Hepatocyte (in vitro differentiated cells): ENCODE data around the gene NF2. TPM values are rescaled to one million over a fixed set of nuclear protein-coding genes. Genes with fewer than 3 reads are reported as not detected.

Source experiments
- DNase-seq: peaks from one replicate; pipeline ENCODE4 v3.0.0-alpha.2; 2016; ENCODE audit warnings: low spot score
- H2AFZ ChIP-seq: fragments of 200-600 bp; sonication (generic); 2 replicates; pipeline ENCODE4 v1.6.0; 2016; ENCODE audit warnings: antibody characterized with exemption, mild to moderate bottlenecking
- H3K27ac ChIP-seq: fragments of 200-600 bp; sonication (generic); 2 replicates; pipeline ENCODE4 v1.5.1; 2016; ENCODE audit warnings: mild to moderate bottlenecking
- H3K27me3 ChIP-seq: fragments of 200-600 bp; sonication (generic); 2 replicates; pipeline ENCODE4 v1.6.1; 2016
- H3K36me3 ChIP-seq: fragments of 200-600 bp; sonication (generic); replicated peaks from 2 replicates; pipeline ENCODE4 v1.5.1; 2016; ENCODE audit warnings: low read depth; ENCODE audit not compliant: insufficient read depth
- H3K4me1 ChIP-seq: fragments of 200-600 bp; sonication (generic); 2 replicates; pipeline ENCODE4 v1.5.1; 2016; ENCODE audit warnings: mild to moderate bottlenecking, moderate library complexity; ENCODE audit not compliant: insufficient read depth
- H3K4me2 ChIP-seq: fragments of 200-600 bp; sonication (generic); 2 replicates; pipeline ENCODE4 v1.6.0; 2016
- H3K4me3 ChIP-seq: fragments of 200-600 bp; sonication (generic); 2 replicates; pipeline ENCODE4 v1.5.1; 2016; ENCODE audit warnings: mild to moderate bottlenecking
- H3K79me2 ChIP-seq: fragments of 200-600 bp; sonication (generic); 2 replicates; pipeline ENCODE4 v1.6.0; 2017; ENCODE audit warnings: mild to moderate bottlenecking
- H3K9me2 ChIP-seq: fragments of 200-600 bp; sonication (generic); replicated peaks from 2 replicates; pipeline ENCODE4 v1.6.0; 2017; ENCODE audit warnings: mild to moderate bottlenecking; ENCODE audit not compliant: insufficient read depth
- H3K9me3 ChIP-seq: fragments of 200-600 bp; sonication (generic); 2 replicates; pipeline ENCODE4 v1.5.1; 2016; ENCODE audit warnings: low read depth, mild to moderate bottlenecking
- H4K20me1 ChIP-seq: fragments of 200-600 bp; sonication (generic); 2 replicates; pipeline ENCODE4 v1.6.0; 2016; ENCODE audit warnings: mild to moderate bottlenecking; ENCODE audit not compliant: insufficient read depth, poor library complexity, severe bottlenecking
- CTCF ChIP-seq: fragments of 200-600 bp; sonication (generic); IDR thresholded peaks from 2 replicates; pipeline ENCODE4 v1.5.1; 2016; ENCODE audit warnings: antibody characterized with exemption, mild to moderate bottlenecking; ENCODE audit not compliant: poor library complexity
- EZH2 ChIP-seq: fragments of 200-600 bp; sonication (generic); IDR thresholded peaks from 2 replicates; pipeline ENCODE4 v1.6.1; 2016; ENCODE audit warnings: antibody characterized with exemption, mild to moderate bottlenecking, borderline replicate concordance
- EZH2phosphoT487 ChIP-seq: fragments of 200-600 bp; sonication (generic); IDR thresholded peaks from one replicate; pipeline ENCODE4 v1.6.1; 2018; ENCODE audit warnings: antibody characterized with exemption, mild to moderate bottlenecking, low read depth, moderate library complexity; ENCODE audit not compliant: unreplicated experiment, severe bottlenecking
- WGBS: methylation state at CpG from one replicate; pipeline ENCODE4 v1.1.6; 2016; ENCODE audit warnings: low lambda C conversion rate; ENCODE audit errors: missing lambda C conversion rate; 5-methylcytosine and 5-hydroxymethylcytosine counted together
- polyA plus RNA-seq: library from polyadenylated mRNA; unstranded; fragments of >200 nt; fragmentation: Nextera tagmentation; extraction: Ambion mirVana; gene quantifications from 2 replicates; pipeline ENCODE4 v1.2.1, GENCODE V29; 2016
- total RNA-seq: library from RNA; depleted of rRNA; stranded (reverse); fragments of >200 nt; gene quantifications from 2 replicates; pipeline ENCODE4 v1.2.3, GENCODE V29; 2014

Gene NF2
- total and polyA plus RNA-seq, 2 experiments from 2014 or later = 18.5 to 30.7 TPM

- TF ChIP-seq EZH2phosphoT487 = no peak
Measured at GRCh38 chr22:29738118-29738815, 134.8 kb downstream of the NF2 start.

GRCh38 chr22:29739346-29739875 lies 136.0 kb downstream of the NF2 start:
- Histone ChIP-seq H3K27ac (no peak overlapping the region), H3K27me3 (no peaks in the 10 kb centered on the region), H2AFZ (no peak overlapping the region), H3K4me2 (no peak overlapping the region), H3K9me2 (no peaks in the 10 kb centered on the region), H3K36me3 (no peaks in the 10 kb centered on the region), H3K9me3 (no peaks in the 10 kb centered on the region), H3K4me3 (no peak overlapping the region), H3K4me1 (no peaks in the 10 kb centered on the region), H3K79me2 (no peaks in the 10 kb centered on the region), H4K20me1 (no peaks in the 10 kb centered on the region)
- no peak for TF ChIP-seq CTCF
- no peak for TF ChIP-seq EZH2
- no peak for TF ChIP-seq EZH2phosphoT487
- 86% methylated on average over 17 of the region's 17 CpGs for WGBS
- DNase-seq = no peak

More at GRCh38 chr22:29738118-29738815, 134.8 kb downstream of the NF2 start:
- Histone ChIP-seq H3K36me3 (no peaks in the 10 kb centered on the region), H3K27me3 (no peaks in the 10 kb centered on the region), H3K4me1 (no peaks in the 10 kb centered on the region), H3K4me2 (no peak overlapping the region), H3K27ac (no peak overlapping the region), H3K9me3 (no peaks in the 10 kb centered on the region), H3K9me2 (no peaks in the 10 kb centered on the region), H4K20me1 (no peaks in the 10 kb centered on the region), H2AFZ (no peak overlapping the region), H3K79me2 (no peaks in the 10 kb centered on the region), H3K4me3 (no peak overlapping the region)
- WGBS = 88% methylated on average over 15 of the region's 15 CpGs
- DNase-seq = no peak

GRCh38 chr22:29740216-29740615 lies 136.8 kb downstream of the NF2 start:
- no peak overlapping the region for H3K27ac ChIP-seq
- H3K4me2 ChIP-seq = no peak overlapping the region
- H2AFZ ChIP-seq = no peak overlapping the region
- 94% methylated on average over 5 of the region's 5 CpGs for WGBS
- no peaks in the 10 kb centered on the region for H3K9me2 ChIP-seq
- H3K27me3 ChIP-seq = no peaks in the 10 kb centered on the region
- no peak for DNase-seq
- no peaks in the 10 kb centered on the region for H3K4me1 ChIP-seq
- no peaks in the 10 kb centered on the region for H3K79me2 ChIP-seq
- H4K20me1 ChIP-seq = no peaks in the 10 kb centered on the region
- no peak overlapping the region for H3K4me3 ChIP-seq
- TF ChIP-seq CTCF = no peak
- no peak for TF ChIP-seq EZH2
- no peak for TF ChIP-seq EZH2phosphoT487
- H3K36me3 ChIP-seq = no peaks in the 10 kb centered on the region
- no peaks in the 10 kb centered on the region for H3K9me3 ChIP-seq

GRCh38 chr22:29741926-29742325 lies 138.5 kb downstream of the NF2 start:
- H3K4me1 ChIP-seq = no peaks in the 10 kb centered on the region
- no peaks in the 10 kb centered on the region for H3K9me2 ChIP-seq
- no peak for DNase-seq
- no peaks in the 10 kb centered on the region for H3K79me2 ChIP-seq
- no peak overlapping the region for H2AFZ ChIP-seq
- H3K36me3 ChIP-seq = no peaks in the 10 kb centered on the region
- TF ChIP-seq EZH2phosphoT487 = no peak
- no peak for TF ChIP-seq CTCF
- no peak for TF ChIP-seq EZH2
- no peak overlapping the region for H3K4me2 ChIP-seq
- no peak overlapping the region for H3K4me3 ChIP-seq
- H4K20me1 ChIP-seq = no peaks in the 10 kb centered on the region
- H3K27ac ChIP-seq = no peak overlapping the region
- no peaks in the 10 kb centered on the region for H3K9me3 ChIP-seq
- H3K27me3 ChIP-seq = no peaks in the 10 kb centered on the region
- 93% methylated on average over 2 of the region's 2 CpGs for WGBS
